Motor neuron (in vitro differentiated cells): ENCODE data around the gene AKAP13. TPM values are rescaled to one million over a fixed set of nuclear protein-coding genes. Genes with fewer than 3 reads are reported as not detected.
"Not testable (repeated sequence)": the region's sequence is repeated elsewhere in the genome, so short reads cannot be mapped to it uniquely, and the experiment has no call there.

Experiments used
- ATAC-seq, 8 experiments: fragments of 200-7000 bp; cut with Tn5 transposase; replicated peaks in 6 of 8; 2 replicates each; pipeline ENCODE4 v1.8.0; 2021; ENCODE audit warnings: mild to moderate bottlenecking in 8 of 8, moderate library complexity in 8 of 8
- H3K27ac ChIP-seq, 2 donors: fragments of 250-450 bp; sonication (Bioruptor Pico); 2 replicates each; pipeline ENCODE4 v1.9.0; 2021; ENCODE audit warnings: antibody characterized with exemption in 2 of 2, mild to moderate bottlenecking in 2 of 2, moderate library complexity in 1 of 2
- H3K4me1 ChIP-seq, 2 donors: fragments of 250-450 bp; sonication (Bioruptor Pico); replicated peaks in 1 of 2; 2 replicates each; pipeline ENCODE4 v1.6.1; 2021; ENCODE audit warnings: antibody characterized with exemption in 2 of 2, mild to moderate bottlenecking in 2 of 2, moderate library complexity in 1 of 2
- H3K4me3 ChIP-seq, 5 donors: fragments of 250-450 bp; sonication (Bioruptor Pico); 2 replicates each; pipeline ENCODE4 v1.9.0; 2021; ENCODE audit warnings: antibody characterized with exemption in 5 of 5, mild to moderate bottlenecking in 5 of 5, moderate library complexity in 4 of 5
- WGBS, 10 experiments: fragments of 450-650 bp; shearing (Covaris generic); methylation state at CpG; one replicate each; pipeline ENCODE4 v1.0.0; 2022; 5-methylcytosine and 5-hydroxymethylcytosine counted together
- in situ Hi-C, 9 experiments: fragments of 400-800 bp; cut with MboI; loops; one replicate each; pipeline ENCODE4 v1.15.0; 2021; ENCODE audit warnings: low sequenced_read_pairs in 9 of 9, low pct_unique_long_range_greater_than_20kb in 2 of 9; ENCODE audit not compliant: unreplicated experiment in 9 of 9
- total RNA-seq, 8 experiments: library from RNA; unstranded; fragments of 300-600 nt; gene quantifications; 2 replicates each; pipeline versions ENCODE4 v1.2.3 to v1.2.4, GENCODE V29; 2022

AKAP13 gene
- total RNA-seq, 8 experiments from 2014 or later, result 18.6 to 60.2 (median 38.2) TPM

DNA sequence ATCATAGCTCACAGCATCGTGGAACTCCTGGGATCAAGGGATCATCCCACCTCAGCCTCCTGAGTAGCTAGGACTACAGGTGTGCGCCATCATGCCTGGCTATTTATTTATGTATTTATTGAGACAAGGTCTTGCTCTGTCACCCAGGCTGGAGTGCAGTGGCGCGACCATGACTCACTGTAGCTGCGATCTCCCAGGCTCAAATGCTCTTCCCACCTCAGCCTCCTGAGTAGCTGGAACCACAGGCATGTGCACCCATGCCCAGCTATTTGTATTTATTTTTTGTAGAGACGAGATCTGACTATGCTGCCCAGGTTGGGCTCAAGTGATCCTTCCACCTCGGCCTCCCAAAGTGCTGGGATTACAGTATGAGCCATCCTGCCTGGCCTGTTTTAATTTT lies 107.4 kb downstream of the AKAP13 start:
- not testable (repeated sequence) for H3K27ac ChIP-seq
- in situ Hi-C loops, result loop anchor here in 4 of 9 experiments (10.0 to 25.0 kb wide), 3 partner anchors 175 to 350 kb away; no protein-coding TSS in a partner anchor
- peak in 2 of 8 experiments; percentile 8 to 36 for ATAC-seq

DNA sequence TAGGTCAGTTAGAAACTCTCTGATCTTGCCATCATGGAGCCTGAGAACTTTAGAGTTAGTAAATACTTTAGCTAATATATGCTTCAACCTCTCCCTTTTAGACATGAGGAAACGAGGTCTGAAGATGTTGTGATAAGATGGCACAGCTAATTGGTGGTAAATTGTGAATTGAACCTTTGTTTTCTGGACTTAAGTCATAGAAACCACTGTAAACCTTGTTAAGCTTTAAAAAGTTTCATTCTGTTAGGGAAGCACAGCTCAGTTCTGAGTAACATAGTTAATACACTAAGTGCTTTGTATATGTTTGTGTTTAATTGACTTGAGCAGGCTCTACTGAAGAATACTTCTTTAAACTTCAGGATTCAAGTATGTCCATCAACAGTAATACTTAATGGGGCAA lies 108.6 kb downstream of the AKAP13 start:
- H3K27ac ChIP-seq, result no peak overlapping the region
- ATAC-seq, result no peak
- peaks cover 1 to 3% of the 10 kb centered on the region in 2 donors for H3K4me1 ChIP-seq
- WGBS, 10 experiments, result 57 to 100% (median 100%) methylated on average over 1 of the region's 1 CpG; no CpG with 5 or more reads in 3 of the 10 experiments
- no peak overlapping the region for H3K4me3 ChIP-seq
- in situ Hi-C loops, result loop anchor here in 4 of 9 experiments (10.0 to 25.0 kb wide), 3 partner anchors 177 to 348 kb away; no protein-coding TSS in a partner anchor

More for the DNA sequence above, 107.4 kb downstream of the AKAP13 start:
- WGBS, 10 experiments, result 80 to 100% (median 93%) methylated on average over 1 to 7 of the region's 7 CpGs; no CpG with 5 or more reads in 3 of the 10 experiments
- not testable (repeated sequence) for H3K4me3 ChIP-seq
- H3K4me1 ChIP-seq, result peaks cover 10 to 11% of the 10 kb centered on the region in 2 donors

DNA sequence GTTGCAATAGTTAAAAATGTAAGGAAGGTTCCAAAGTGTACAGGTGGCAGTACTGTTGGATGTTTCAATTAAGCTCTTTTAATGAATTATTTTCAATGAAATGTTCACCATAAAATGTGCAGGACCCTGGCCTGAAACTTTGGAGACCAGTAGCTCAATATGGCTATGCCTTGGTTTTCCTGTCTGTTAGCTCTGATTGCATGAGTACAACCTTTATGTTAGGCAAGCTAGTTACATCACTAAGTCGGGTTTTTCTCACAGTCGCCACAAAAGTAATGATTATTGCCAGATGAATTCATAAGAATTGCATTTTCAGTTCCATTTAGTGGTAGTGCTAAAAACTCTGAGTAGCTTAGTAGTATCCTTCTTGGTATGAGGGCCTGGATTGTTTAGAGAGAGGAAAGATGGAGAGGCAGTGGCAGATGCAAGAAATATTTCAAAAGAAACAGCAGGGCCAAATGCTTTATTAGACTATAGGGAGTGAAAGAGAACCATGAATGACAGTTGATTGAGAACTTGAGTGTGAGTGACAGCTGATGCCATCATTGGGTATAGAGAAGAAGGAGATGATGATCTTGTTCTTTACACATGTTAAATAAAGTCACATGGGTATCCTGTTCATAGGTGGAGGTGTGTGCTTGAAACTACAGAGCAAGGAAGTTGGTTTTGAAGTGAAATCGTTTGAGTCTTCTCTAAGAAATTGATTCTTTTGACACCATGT lies 109.5 kb downstream of the AKAP13 start:
- peaks cover 5 to 8% of the 10 kb centered on the region in 2 donors for H3K4me1 ChIP-seq
- ATAC-seq, result no peak
- 56 to 100% (median 88%) methylated on average over 1 to 3 of the region's 3 CpGs; no CpG with 5 or more reads in 1 of the 10 experiments for WGBS, 10 experiments
- no peak overlapping the region for H3K4me3 ChIP-seq
- in situ Hi-C loops, result loop anchor here in 4 of 9 experiments (10.0 to 25.0 kb wide), 3 partner anchors 178 to 347 kb away; no protein-coding TSS in a partner anchor
- H3K27ac ChIP-seq, result no peak overlapping the region

DNA sequence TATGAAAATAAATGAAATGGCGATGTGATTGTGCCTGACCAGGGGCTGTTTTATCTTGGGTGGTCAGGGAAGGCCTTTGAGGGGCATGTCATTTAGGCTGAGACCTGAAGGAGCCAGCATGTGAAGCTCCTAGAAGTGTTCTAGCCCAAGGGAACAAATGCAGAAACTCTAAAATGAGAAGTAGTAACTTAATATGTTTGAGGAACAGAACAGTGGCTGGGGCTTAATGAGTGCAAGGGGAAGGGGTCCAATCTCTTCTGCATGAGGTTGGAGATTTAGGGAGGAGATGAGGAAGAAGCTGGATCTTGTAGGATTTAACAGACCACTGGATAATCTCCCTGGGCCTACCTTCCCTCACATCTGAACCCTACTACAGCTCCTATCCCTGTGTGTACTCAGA lies 110.5 kb downstream of the AKAP13 start:
- Histone ChIP-seq H3K27ac (no peak overlapping the region), H3K4me1 (peaks cover 5 to 14% of the 10 kb centered on the region in 2 donors), H3K4me3 (no peak overlapping the region)
- WGBS, 10 experiments, result 83 to 100% (median 90%) methylated on average over 1 of the region's 1 CpG; no CpG with 5 or more reads in 5 of the 10 experiments
- no peak for ATAC-seq
- in situ Hi-C loops, result loop anchor here in 3 of 9 experiments (25.0 kb wide), 2 partner anchors 179 to 346 kb away; no protein-coding TSS in a partner anchor

DNA sequence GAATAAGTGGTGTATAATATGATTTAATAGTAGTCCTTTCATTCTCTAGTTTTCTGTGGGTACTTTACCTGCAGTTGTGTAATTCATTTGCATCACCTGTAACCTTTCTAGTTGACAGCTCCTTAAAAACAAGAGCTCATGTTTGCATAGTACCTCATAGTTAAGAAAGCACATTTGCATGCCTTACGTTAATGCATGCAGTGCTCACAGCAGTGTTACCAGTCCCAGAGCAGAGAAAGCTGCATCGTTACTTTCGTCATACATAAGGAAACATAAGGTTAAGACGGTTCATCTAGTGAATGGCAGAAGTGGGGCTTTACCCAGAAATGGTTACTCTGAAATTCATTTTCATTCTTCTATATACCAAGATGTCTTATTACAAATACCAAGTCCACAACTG lies 111.3 kb downstream of the AKAP13 start:
- 70 to 100% (median 85%) methylated on average over 2 to 4 of the region's 4 CpGs; no CpG with 5 or more reads in 1 of the 10 experiments for WGBS, 10 experiments
- no peak for ATAC-seq
- Histone ChIP-seq H3K4me1 (peaks cover 5 to 14% of the 10 kb centered on the region in 2 donors), H3K4me3 (no peak overlapping the region), H3K27ac (no peak overlapping the region)
- in situ Hi-C loops, result loop anchor here in 3 of 9 experiments (25.0 kb wide), 2 partner anchors 179 to 346 kb away; no protein-coding TSS in a partner anchor

DNA sequence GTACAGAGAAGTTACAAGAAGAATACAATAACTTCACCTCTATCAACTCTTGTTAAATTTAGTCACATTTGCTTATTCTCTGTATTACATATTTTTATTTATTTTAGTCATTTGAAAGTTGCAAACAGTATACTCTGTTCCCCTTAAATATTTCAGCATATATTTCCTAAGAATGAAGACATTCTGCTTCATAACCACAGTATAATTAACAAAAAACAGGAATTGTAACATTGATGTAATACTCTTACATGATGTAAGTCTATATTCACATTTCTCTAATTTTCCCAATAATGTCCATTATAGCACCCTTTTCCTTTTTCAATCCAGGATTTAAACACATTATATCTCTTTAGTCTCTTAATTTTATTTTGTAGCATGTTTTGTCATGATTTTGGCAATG lies 112.0 kb downstream of the AKAP13 start:
- no peak for ATAC-seq
- Histone ChIP-seq H3K4me3 (no peak overlapping the region), H3K27ac (no peak overlapping the region), H3K4me1 (peaks cover 5 to 14% of the 10 kb centered on the region in 2 donors)
- in situ Hi-C loops, result loop anchor here in 3 of 9 experiments (25.0 kb wide), 2 partner anchors 180 to 345 kb away; no protein-coding TSS in a partner anchor

DNA sequence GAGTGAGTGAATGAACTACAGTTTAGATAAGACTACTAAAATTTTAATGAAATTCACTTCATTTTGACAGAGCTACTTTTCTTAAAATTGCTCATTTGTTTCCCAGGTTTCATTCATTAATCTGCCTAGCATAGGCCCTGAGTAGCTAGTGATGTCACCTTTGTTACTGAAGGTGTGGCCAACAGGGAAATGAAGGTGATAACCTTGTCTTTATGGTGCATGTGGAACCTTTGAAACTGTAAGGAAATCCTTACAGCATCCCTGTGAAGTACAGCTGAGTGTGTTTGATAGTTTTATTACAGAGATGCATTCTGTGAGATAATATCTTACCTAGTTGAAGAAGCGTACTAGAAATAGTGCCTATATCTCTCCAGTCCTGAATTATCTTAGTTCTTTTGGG lies 112.9 kb downstream of the AKAP13 start:
- no peak overlapping the region for H3K4me3 ChIP-seq
- no peak for ATAC-seq
- H3K4me1 ChIP-seq, result peaks cover 5 to 14% of the 10 kb centered on the region in 2 donors
- H3K27ac ChIP-seq, result no peak overlapping the region
- in situ Hi-C loops, result loop anchor here in 3 of 9 experiments (25.0 kb wide), 2 partner anchors 181 to 344 kb away; no protein-coding TSS in a partner anchor
- WGBS, 10 experiments, result 83 to 100% (median 100%) methylated on average over 1 of the region's 1 CpG; no CpG with 5 or more reads in 4 of the 10 experiments

DNA sequence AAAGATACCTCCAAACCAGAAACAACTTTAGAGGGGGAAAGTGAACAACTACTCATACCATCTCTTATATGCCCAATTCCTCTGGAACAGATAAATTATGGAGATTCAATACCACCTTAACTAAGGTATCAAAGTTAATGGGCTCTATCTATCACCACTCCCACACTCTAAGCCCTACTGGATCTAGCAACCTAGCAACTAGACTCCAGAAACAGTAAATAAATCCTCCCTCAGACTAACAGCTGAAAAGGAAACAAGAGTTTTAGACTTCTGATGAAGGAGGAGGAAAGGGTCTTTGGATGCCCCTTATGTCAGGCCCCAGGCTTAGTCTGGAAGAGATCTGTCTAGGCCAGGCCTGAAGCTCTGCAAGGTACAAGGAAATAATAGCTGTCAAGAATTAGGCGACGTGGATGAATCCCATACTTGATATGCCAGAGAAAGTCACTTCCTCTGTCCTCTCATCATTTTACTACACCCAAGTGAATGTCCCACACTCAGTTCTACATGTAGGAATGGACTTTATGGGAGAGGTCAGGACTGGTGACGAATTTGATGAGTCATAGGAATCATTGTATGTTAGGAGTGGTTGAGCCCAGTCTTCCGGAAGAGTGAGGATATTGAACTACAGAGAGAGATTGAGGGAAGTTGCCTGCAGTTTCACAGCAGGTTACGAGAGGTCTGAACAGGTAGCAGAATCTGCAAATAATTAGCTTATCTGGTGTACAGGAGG lies 113.8 kb downstream of the AKAP13 start:
- no peak overlapping the region for H3K27ac ChIP-seq
- no peak overlapping the region for H3K4me3 ChIP-seq
- H3K4me1 ChIP-seq, result peaks cover 5 to 18% of the 10 kb centered on the region in 2 donors
- 0 to 90% (median 68%) methylated on average over 1 to 5 of the region's 5 CpGs for WGBS, 10 experiments
- in situ Hi-C loops, result loop anchor here in 3 of 9 experiments (25.0 kb wide), 2 partner anchors 182 to 343 kb away; no protein-coding TSS in a partner anchor
- peak; percentile 64 to 99 (median 95) for ATAC-seq

DNA sequence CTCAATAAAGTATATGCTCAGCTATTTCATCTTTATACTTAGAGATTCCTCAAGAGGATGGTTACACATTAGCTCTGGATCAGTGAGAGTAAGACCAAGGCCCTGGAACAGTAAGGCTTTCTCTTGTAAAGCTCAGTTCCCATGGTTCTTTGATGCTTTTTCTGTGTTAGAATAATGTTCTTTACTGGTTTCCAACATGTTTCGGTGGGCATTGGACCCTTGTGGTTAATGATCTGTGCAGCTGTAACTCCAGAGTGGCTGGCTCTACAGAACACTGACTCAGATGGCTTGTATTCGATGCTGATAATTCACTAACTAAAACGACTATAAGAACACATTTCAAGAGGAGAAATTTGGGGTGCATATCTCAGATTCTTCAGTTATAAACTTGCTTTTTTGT lies 114.7 kb downstream of the AKAP13 start:
- peaks cover 12 to 26% of the 10 kb centered on the region in 2 donors for H3K4me1 ChIP-seq
- H3K4me3 ChIP-seq, result no peak overlapping the region
- no peak overlapping the region for H3K27ac ChIP-seq
- WGBS, 10 experiments, result 38 to 100% (median 76%) methylated on average over 1 to 3 of the region's 3 CpGs; no CpG with 5 or more reads in 1 of the 10 experiments
- in situ Hi-C loops, result loop anchor here in 3 of 9 experiments (25.0 kb wide), 2 partner anchors 183 to 342 kb away; no protein-coding TSS in a partner anchor
- ATAC-seq, result no peak

DNA sequence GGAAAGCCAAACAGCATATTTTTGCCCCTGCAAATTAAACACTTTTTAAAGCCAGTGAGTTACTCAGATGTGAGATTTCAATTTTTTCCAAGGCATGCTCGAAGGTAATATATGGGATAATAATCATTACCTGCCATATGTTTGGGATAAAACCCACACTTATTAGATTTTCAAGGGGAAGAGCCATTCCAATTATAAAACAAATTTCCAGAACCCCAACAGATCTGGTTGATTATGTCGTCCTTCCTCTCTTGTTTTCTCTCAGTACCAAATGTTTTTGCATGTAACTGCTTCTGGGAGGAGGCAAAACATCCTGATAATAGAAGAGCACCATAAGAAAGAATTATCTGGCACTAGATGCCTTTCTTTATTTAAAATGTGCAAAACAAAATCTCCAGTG lies 115.1 kb downstream of the AKAP13 start:
- WGBS, 10 experiments, result 83 to 100% (median 100%) methylated on average over 1 to 2 of the region's 2 CpGs; no CpG with 5 or more reads in 1 of the 10 experiments
- in situ Hi-C loops, result loop anchor here in 3 of 9 experiments (25.0 kb wide), 2 partner anchors 183 to 342 kb away; no protein-coding TSS in a partner anchor

DNA sequence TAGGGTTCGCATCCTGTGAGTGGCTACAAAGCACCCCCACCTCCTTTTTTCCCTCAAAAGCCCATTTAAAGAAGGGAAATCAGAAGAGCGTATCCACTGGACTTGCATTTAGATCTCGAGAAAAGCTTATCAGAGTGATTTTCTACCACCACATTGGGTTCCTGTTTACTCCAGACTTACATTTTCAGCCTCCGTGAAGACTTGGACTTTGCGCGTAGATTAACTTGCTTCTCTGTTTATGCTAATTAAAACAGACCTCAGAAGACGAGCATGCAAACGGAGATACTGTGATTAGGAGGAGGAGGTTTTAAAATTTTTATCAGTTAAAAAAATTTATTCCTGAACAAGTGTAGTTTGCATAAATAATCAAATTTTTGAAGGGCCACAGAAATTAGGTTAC lies 115.7 kb downstream of the AKAP13 start:
- WGBS, 10 experiments, result 78 to 100% (median 88%) methylated on average over 1 to 8 of the region's 8 CpGs
- H3K4me3 ChIP-seq, result no peak overlapping the region
- no peak for ATAC-seq
- in situ Hi-C loops, result loop anchor here in 3 of 9 experiments (25.0 kb wide), 2 partner anchors 184 to 341 kb away; no protein-coding TSS in a partner anchor
- H3K4me1 ChIP-seq, result peaks cover 19 to 37% of the 10 kb centered on the region in 2 donors
- H3K27ac ChIP-seq, result no peak overlapping the region

More for the DNA sequence above, 115.1 kb downstream of the AKAP13 start:
- Histone ChIP-seq H3K27ac (no peak overlapping the region), H3K4me3 (no peak overlapping the region), H3K4me1 (peaks cover 15 to 31% of the 10 kb centered on the region in 2 donors)
- ATAC-seq, result no peak

DNA sequence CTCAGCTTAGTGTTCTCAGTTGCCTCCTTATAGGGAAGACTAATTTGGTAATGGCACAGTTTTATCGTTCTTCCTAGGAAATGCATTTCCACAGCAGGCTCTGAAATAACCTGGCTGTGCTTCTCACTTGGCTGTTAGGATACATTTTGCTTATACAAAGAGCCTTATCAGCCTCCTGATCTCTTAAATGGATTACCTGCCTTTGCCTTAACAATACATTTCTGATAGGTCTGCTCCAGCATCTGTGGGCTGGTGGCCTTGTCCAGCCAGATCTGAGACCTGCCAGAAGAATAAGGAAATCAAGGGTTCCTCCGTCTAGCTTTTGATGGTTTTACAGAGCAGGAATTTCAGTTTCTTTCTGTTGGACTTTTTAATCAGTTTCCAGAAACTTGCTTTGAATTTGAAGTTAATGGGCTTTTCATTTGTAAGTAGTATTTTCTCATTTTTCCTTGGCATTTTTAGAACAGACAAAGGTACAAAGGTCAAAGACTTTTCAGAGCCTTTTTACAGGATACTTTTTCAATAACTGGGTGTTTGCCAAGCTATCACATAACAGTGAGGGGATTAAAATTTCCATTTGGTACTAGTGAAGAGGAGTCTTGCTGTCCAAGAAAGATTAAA lies 116.3 kb downstream of the AKAP13 start:
- in situ Hi-C loops, result loop anchor here in 3 of 9 experiments (25.0 kb wide), 2 partner anchors 184 to 341 kb away; no protein-coding TSS in a partner anchor
- 59 to 100% (median 90%) methylated on average over 1 to 2 of the region's 2 CpGs; no CpG with 5 or more reads in 3 of the 10 experiments for WGBS, 10 experiments
- ATAC-seq, result no peak
- H3K27ac ChIP-seq, result no peak overlapping the region
- H3K4me3 ChIP-seq, result no peak overlapping the region
- peaks cover 19 to 39% of the 10 kb centered on the region in 2 donors for H3K4me1 ChIP-seq
